BLaER1 (cell line): ENCODE results near the gene SMC1B.
"Not testable (repeated sequence)": the region's sequence is repeated elsewhere in the genome, so short reads cannot be mapped to it uniquely, and the experiment has no call there.

Experiments
- H3K27ac ChIP-seq: shearing (Covaris generic); formaldehyde crosslinking; 2 replicates; pipeline ENCODE4 v1.8.1; 2022
- H3K27me3 ChIP-seq: shearing (Covaris generic); formaldehyde crosslinking; 2 replicates; pipeline ENCODE4 v1.8.1; 2022
- H3K36me3 ChIP-seq: shearing (Covaris generic); formaldehyde crosslinking; 2 replicates; pipeline ENCODE4 v1.8.1; 2022
- H3K4me1 ChIP-seq: shearing (Covaris generic); formaldehyde crosslinking; 2 replicates; pipeline ENCODE4 v1.8.1; 2022
- H3K4me2 ChIP-seq: shearing (Covaris generic); formaldehyde crosslinking; 2 replicates; pipeline ENCODE4 v1.8.1; 2022
- H3K4me3 ChIP-seq: shearing (Covaris generic); formaldehyde crosslinking; 2 replicates; pipeline ENCODE4 v1.8.1; 2022
- H3K9ac ChIP-seq: shearing (Covaris generic); formaldehyde crosslinking; 2 replicates; pipeline ENCODE4 v1.8.1; 2022
- H3K9me3 ChIP-seq: shearing (Covaris generic); formaldehyde crosslinking; 2 replicates; pipeline ENCODE4 v1.8.1; 2022
- H4K20me1 ChIP-seq: shearing (Covaris generic); formaldehyde crosslinking; 2 replicates; pipeline ENCODE4 v1.8.1; 2022
- Cebpa-rat ChIP-seq: shearing (Covaris generic); IDR thresholded peaks from 2 replicates; pipeline ENCODE4 v1.8.1; 2022

SMC1B gene

GRCh38 chr22:45398214-45398613 lies 15.2 kb downstream of the SMC1B start:
- Histone ChIP-seq H3K9me3 (peaks cover 13% of the 10 kb centered on the region), H3K36me3 (no peaks in the 10 kb centered on the region), H3K27ac (no peak overlapping the region), H3K9ac (no peak overlapping the region), H3K27me3 (no peaks in the 10 kb centered on the region), H3K4me1 (no peaks in the 10 kb centered on the region), H3K4me2 (no peak overlapping the region), H4K20me1 (no peaks in the 10 kb centered on the region), H3K4me3 (no peak overlapping the region)
- no peak for TF ChIP-seq Cebpa-rat

GRCh38 chr22:45397806-45398205 lies 15.6 kb downstream of the SMC1B start:
- H4K20me1 ChIP-seq: no peaks in the 10 kb centered on the region
- peaks cover 13% of the 10 kb centered on the region for H3K9me3 ChIP-seq
- no peak overlapping the region for H3K4me2 ChIP-seq
- TF ChIP-seq Cebpa-rat: no peak
- H3K27ac ChIP-seq: no peak overlapping the region
- H3K36me3 ChIP-seq: no peaks in the 10 kb centered on the region
- H3K4me1 ChIP-seq: no peaks in the 10 kb centered on the region
- H3K9ac ChIP-seq: no peak overlapping the region
- no peak overlapping the region for H3K4me3 ChIP-seq
- H3K27me3 ChIP-seq: no peaks in the 10 kb centered on the region

GRCh38 chr22:45389546-45389945 lies 23.9 kb downstream of the SMC1B start:
- no peaks in the 10 kb centered on the region for H3K36me3 ChIP-seq
- H4K20me1 ChIP-seq: no peaks in the 10 kb centered on the region
- no peak overlapping the region for H3K4me2 ChIP-seq
- no peak overlapping the region for H3K27ac ChIP-seq
- no peak for TF ChIP-seq Cebpa-rat
- no peaks in the 10 kb centered on the region for H3K4me1 ChIP-seq
- H3K4me3 ChIP-seq: no peak overlapping the region
- H3K9ac ChIP-seq: no peak overlapping the region
- no peaks in the 10 kb centered on the region for H3K9me3 ChIP-seq
- no peaks in the 10 kb centered on the region for H3K27me3 ChIP-seq

GRCh38 chr22:45381348-45381747 lies 32.1 kb downstream of the SMC1B start:
- Histone ChIP-seq H3K9ac (no peak overlapping the region), H3K4me1 (peaks cover 7% of the 10 kb centered on the region), H3K27me3 (no peaks in the 10 kb centered on the region), H3K9me3 (no peaks in the 10 kb centered on the region), H3K4me3 (no peak overlapping the region), H4K20me1 (no peaks in the 10 kb centered on the region), H3K27ac (no peak overlapping the region), H3K4me2 (no peak overlapping the region), H3K36me3 (no peaks in the 10 kb centered on the region)
- no peak for TF ChIP-seq Cebpa-rat

GRCh38 chr22:45376703-45377102 lies 36.7 kb downstream of the SMC1B start:
- Histone ChIP-seq H3K9me3 (peaks cover 12% of the 10 kb centered on the region), H3K27me3 (no peaks in the 10 kb centered on the region)
- no peak for TF ChIP-seq Cebpa-rat

GRCh38 chr22:45376009-45376408 lies 37.4 kb downstream of the SMC1B start:
- Histone ChIP-seq H3K4me2 (peak overlapping the region; percentile 23), H3K27ac (no peak overlapping the region)

More at GRCh38 chr22:45376703-45377102, 36.7 kb downstream of the SMC1B start:
- peaks cover 14% of the 10 kb centered on the region for H3K4me1 ChIP-seq
- no peak overlapping the region for H3K9ac ChIP-seq
- H3K4me2 ChIP-seq: peak overlapping the region; percentile 23; the same call in 1 of the 2 replicates
- no peak overlapping the region for H3K27ac ChIP-seq
- no peak overlapping the region for H3K4me3 ChIP-seq
- no peaks in the 10 kb centered on the region for H3K36me3 ChIP-seq
- H4K20me1 ChIP-seq: no peaks in the 10 kb centered on the region

GRCh38 chr22:45373592-45373991 lies 39.8 kb downstream of the SMC1B start:
- not testable (repeated sequence) for H3K27ac ChIP-seq, H3K36me3 ChIP-seq, H3K9ac ChIP-seq, H4K20me1 ChIP-seq, H3K4me2 ChIP-seq, H3K4me3 ChIP-seq, H3K27me3 ChIP-seq
- peaks cover 12% of the 10 kb centered on the region for H3K9me3 ChIP-seq
- H3K4me1 ChIP-seq: peaks cover 14% of the 10 kb centered on the region

More at GRCh38 chr22:45376009-45376408, 37.4 kb downstream of the SMC1B start:
- peaks cover 12% of the 10 kb centered on the region for H3K9me3 ChIP-seq
- no peaks in the 10 kb centered on the region for H3K27me3 ChIP-seq
- H4K20me1 ChIP-seq: no peaks in the 10 kb centered on the region
- no peak for TF ChIP-seq Cebpa-rat
- H3K36me3 ChIP-seq: no peaks in the 10 kb centered on the region
- no peak overlapping the region for H3K4me3 ChIP-seq
- H3K9ac ChIP-seq: no peak overlapping the region
- peaks cover 14% of the 10 kb centered on the region for H3K4me1 ChIP-seq

GRCh38 chr22:45366713-45367112 lies 46.7 kb downstream of the SMC1B start:
- Histone ChIP-seq H3K36me3 (no peaks in the 10 kb centered on the region), H3K27me3 (no peaks in the 10 kb centered on the region), H3K9ac (no peak overlapping the region), H4K20me1 (no peaks in the 10 kb centered on the region), H3K4me3 (no peak overlapping the region), H3K9me3 (peaks cover 20% of the 10 kb centered on the region), H3K4me2 (no peak overlapping the region), H3K4me1 (no peaks in the 10 kb centered on the region), H3K27ac (no peak overlapping the region)
- TF ChIP-seq Cebpa-rat: no peak

- Histone ChIP-seq H3K4me3 (no peak overlapping the region), H3K27me3 (no peaks in the 10 kb centered on the region), H3K9me3 (no peaks in the 10 kb centered on the region), H3K4me1 (no peaks in the 10 kb centered on the region), H3K9ac (no peak overlapping the region), H3K27ac (no peak overlapping the region), H3K4me2 (no peak overlapping the region), H3K36me3 (no peaks in the 10 kb centered on the region), H4K20me1 (no peaks in the 10 kb centered on the region)
- no peak for TF ChIP-seq Cebpa-rat
Measured at GRCh38 chr22:45359627-45360026, 53.8 kb downstream of the SMC1B start.

- Histone ChIP-seq H3K4me2 (no peak overlapping the region), H3K27ac (no peak overlapping the region), H3K27me3 (no peaks in the 10 kb centered on the region), H3K4me3 (no peak overlapping the region), H4K20me1 (no peaks in the 10 kb centered on the region), H3K4me1 (no peaks in the 10 kb centered on the region), H3K9me3 (no peaks in the 10 kb centered on the region), H3K9ac (no peak overlapping the region), H3K36me3 (no peaks in the 10 kb centered on the region)
- TF ChIP-seq Cebpa-rat: no peak
Measured at GRCh38 chr22:45358127-45358526, 55.3 kb downstream of the SMC1B start.

- no peaks in the 10 kb centered on the region for H3K4me1 ChIP-seq
- no peaks in the 10 kb centered on the region for H3K36me3 ChIP-seq
- H3K9me3 ChIP-seq: no peaks in the 10 kb centered on the region
- no peaks in the 10 kb centered on the region for H4K20me1 ChIP-seq
- no peak for TF ChIP-seq Cebpa-rat
- H3K27me3 ChIP-seq: no peaks in the 10 kb centered on the region
- no peak overlapping the region for H3K9ac ChIP-seq
- H3K4me2 ChIP-seq: no peak overlapping the region
- no peak overlapping the region for H3K4me3 ChIP-seq
- H3K27ac ChIP-seq: no peak overlapping the region
Measured at GRCh38 chr22:45357490-45357889, 55.9 kb downstream of the SMC1B start.
